Measurements from ENCODE around the gene RASGRP3.

Gene RASGRP3

DNA sequence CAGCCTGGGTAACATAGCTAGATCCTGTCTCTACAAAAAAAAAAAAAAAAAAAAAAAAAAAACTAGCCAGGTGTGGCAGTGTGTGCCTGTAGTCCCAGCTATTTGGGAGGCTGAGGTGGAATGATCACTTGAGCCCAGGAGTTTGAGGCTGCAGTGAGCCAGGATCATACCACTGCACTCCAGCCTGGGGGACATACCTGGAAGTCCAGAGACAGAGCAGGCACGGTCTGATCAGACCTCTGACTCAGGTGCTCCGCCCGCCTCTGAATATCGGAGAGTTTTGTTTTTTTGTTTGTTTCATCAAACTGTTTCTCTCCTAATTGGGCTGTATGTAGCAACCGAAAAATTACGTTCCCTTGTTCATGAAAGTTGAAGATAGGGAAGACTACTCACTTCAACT lies 49.2 kb downstream of the RASGRP3 start:
- no peak for DNase-seq

DNA sequence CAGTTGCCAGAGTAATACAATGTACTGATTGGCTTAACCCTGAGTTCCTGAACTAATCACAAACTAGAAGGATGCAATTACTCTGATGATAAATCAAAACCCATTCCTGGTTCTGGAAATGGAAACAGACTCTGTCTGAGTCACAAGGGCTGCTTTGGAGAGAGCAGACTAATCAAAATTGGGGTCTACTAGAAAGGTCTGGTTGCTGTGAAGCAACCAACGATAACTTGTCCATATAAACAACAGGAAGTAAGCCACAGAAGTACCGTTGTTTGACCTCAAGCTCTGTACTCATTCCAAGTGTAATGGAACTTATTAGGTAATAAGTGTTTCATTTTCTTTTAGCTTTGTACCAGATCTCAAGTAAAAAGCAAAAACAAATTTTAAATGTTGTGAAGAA lies 49.7 kb downstream of the RASGRP3 start:
- DNase-seq, result peak in 2 of 3 donors; percentile 14 to 42

- DNase-seq, result no peak
These were observed 50.5 kb downstream of the RASGRP3 start for GRCh38 chr2:33526921-33527320.

GRCh38 chr2:33528441-33528950 lies 52.0 kb downstream of the RASGRP3 start:
- DNase-seq, result no peak

- peak; percentile 39 to 57 (median 54) for DNase-seq
These were observed 53.5 kb downstream of the RASGRP3 start for GRCh38 chr2:33529771-33530481.

- DNase-seq, result no peak
These were observed 54.5 kb downstream of the RASGRP3 start for GRCh38 chr2:33530690-33531548.

DNA sequence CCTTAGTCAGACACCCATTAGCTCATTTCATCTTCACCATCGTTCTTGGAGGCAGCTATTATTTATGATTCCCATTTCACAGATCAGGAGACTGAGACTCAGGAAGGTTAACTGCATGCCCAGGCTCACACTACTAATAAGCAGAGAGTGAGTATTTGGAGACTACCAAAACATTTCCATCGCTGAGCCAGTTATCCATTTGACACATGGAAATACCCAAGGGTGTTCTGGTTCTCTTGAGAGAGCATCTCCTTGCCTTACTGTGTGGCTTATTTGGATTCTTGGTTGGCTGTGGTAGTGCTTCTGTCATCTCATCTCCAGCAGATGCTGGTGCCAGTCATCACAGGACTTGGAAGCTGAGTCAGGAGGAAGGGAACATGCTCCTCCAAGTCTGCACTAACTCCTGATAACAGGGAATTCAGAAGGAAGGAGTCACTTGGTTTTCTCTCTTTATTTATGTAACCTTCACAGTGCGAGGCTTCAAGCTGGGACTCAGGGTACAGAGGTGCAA lies 55.2 kb downstream of the RASGRP3 start:
- DNase-seq, result no peak

GRCh38 chr2:33532146-33532545 lies 55.7 kb downstream of the RASGRP3 start:
- no peak for DNase-seq

- DNase-seq, result no peak
These were observed 56.5 kb downstream of the RASGRP3 start for GRCh38 chr2:33532966-33533365.

GRCh38 chr2:33535421-33535820 lies 59.0 kb downstream of the RASGRP3 start:
- no peak for DNase-seq

DNA sequence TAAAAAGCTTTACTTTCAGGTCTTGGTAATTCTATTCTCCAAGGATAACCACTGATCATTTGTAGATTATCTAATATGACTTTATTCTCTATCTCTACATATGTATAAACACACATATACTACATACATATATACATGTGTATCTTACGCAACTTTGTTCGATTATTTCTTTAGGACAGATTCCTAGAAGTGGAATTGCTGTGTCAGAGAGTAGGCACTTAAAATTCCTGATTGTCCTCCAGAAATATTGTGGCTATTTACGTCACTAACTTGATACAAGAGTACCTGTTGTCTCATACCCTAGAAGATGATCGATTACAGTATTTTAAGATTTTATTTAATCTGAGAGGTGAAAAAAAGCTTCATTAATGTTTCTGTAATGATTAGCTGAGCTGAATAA lies 64.8 kb downstream of the RASGRP3 start:
- DNase-seq, result no peak

GRCh38 chr2:33550206-33550605 lies 73.8 kb downstream of the RASGRP3 start:
- DNase-seq, result no peak

DNA sequence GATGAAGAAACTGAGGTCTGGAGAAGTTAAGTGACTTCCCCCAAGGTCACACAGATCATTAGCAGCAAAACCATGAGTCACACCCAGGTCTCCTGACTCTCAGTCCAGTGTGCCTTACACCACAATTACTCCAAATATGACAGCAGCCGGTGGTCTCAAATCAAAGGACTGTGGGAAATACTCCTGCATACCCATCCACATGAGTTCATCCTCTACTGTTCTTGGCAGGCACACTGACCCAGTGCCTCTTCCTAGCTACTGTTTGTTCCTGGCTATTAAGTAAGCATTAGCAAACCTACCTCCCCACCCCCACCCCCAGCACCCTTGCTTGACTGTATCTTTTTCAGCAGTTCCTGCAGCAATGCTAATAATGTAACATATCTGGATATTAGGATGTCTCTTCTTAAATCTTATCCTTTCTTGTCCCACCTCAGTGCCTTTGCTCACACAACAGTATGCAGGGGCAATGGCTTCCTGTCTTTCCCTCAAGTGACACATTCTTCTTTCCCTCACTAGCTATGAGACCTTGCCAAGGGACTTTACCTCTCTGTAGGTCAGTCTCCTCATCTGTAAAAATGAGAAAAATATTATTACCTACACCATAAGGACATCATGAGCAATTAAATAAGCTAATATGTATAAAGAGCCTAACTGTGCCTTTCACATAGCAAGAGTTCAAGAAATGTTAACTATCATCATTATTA lies 76.5 kb downstream of the RASGRP3 start:
- peak; percentile 72 to 81 (median 73) for DNase-seq

GRCh38 chr2:33555681-33556080 lies 79.2 kb downstream of the RASGRP3 start:
- DNase-seq, result peak in 1 of 3 donors; percentile 10

- DNase-seq, result no peak
These were observed 82.9 kb downstream of the RASGRP3 start for GRCh38 chr2:33559328-33559727.

DNA sequence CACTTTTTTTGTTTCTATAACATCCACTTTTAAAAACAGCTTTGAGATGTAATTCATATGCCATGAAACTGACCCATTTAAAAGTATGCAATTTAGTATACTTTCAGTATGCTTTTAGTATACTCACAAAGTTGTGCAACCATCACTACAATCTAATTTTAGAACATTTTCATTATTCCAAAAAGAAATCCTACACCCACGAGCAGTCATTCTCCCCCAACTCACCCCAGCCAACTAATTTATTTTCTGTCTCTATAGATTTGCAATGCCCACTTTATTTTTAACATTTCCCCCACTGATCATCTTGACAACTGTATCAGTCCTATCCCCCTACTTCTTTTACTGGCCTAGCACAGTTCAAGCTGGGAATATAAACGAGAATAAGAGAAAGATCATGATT lies 83.6 kb downstream of the RASGRP3 start:
- DNase-seq, result no peak

DNA sequence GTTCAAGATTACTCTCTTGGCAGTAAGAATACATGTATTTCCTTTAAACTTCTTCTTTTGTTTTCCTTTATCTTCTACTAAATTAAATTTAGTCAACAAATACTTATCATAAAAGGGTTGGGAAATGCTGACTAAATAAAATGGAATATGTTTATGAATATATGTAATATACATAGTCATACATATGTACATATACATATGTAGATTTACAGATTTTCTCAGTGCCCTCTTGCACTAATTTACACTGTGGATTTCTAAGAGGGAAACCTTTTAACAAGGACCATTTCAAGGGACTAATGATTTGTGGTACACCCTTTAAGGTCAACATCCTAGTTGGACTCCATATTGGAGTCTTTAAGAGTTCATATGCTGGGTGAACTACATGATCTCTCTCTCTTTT lies 85.4 kb downstream of the RASGRP3 start:
- no peak for DNase-seq

GRCh38 chr2:33570681-33571080 lies 94.2 kb downstream of the RASGRP3 start:
- no peak for DNase-seq

DNA sequence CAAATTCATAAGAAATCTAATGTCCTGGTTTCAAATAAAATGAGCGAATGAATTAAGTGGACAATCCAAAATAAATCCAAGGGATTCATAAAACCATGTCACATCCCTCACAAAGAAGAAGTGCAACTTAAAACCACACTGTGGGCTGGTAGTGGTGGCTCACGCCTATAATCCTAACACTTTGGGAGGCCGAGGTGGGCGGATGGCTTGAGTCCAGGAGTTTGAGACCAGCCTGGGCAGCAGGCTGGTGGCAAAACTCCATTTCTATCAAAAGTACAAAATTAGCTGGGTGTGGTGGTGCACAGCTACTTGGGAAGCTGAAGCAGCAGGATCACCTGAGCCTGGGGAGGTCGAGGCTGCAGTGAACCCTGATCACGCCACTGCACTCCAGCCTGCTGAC lies 97.2 kb downstream of the RASGRP3 start:
- DNase-seq, result no peak

DNA sequence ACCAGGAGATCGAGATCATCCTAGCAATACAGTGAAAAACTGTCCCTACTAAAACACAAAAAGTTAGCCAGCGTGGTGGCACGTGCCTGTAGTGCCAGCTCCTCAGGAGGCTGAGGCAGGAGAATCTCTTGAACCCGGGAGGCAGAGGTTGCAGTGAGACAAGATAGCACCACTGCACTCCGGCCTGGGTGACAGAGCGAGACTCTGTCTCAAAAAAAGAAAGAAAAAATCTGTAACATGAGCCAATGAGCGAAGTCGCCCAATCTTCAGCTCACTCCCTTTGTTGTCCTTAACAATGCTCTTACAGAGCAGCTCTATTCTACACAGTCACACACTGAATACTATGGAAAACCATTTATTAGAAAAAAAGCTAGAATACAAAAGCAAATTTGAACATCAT lies 100.6 kb downstream of the RASGRP3 start:
- DNase-seq, result no peak

DNA sequence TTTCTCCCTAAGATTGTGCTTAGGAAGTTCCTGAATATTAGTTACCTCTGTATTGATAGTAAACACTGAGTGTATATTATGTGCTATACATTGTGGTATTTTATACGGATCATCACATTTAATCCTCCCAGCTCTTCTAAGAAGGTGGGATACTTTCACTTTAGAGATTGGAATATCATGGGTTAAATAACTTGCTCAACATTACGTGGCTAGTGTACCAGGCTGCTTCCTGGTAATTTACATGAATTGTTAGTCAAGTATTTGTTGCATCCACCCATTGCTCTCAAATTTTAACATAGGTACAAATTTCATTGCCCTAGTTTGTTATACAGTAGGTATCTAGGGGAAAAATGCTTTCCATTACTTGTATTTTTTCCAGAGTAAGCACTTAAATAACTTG lies 101.2 kb downstream of the RASGRP3 start:
- no peak for DNase-seq

DNA sequence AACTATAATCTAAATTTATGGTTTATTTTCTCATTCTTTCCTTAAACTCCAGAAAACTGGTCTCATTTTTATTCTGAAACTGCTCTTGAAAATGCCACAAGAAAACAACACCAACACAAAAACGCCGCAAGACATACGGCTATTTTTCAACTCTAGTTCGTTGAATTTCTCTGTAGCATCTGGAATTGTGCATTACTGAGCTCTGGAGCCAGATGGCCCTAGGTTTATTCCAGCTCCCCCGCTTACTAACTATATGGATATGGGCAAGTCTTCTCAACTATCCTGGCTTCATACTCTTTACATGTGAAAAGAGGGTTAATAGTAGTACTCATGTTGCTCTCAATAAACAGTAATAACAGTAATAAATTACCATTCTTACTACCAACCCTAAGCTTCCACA lies 102.8 kb downstream of the RASGRP3 start:
- no peak for DNase-seq

GRCh38 chr2:33581872-33582271 lies 105.4 kb downstream of the RASGRP3 start:
- peak; percentile 15 to 48 (median 33) for DNase-seq

All from suppressor macrophage treated with lipopolysaccharide for 1 hour (primary cell).